SH-SY5Y (cell line): ENCODE measurements around the gene ADAMTSL4.

ENCODE experiments used
- GATA2 ChIP-seq: IDR thresholded peaks from 2 replicates; pipeline ENCODE4 v1.6.1; 2011; ENCODE audit warnings: mild to moderate bottlenecking, low read depth, low read length
- GATA3 ChIP-seq: IDR thresholded peaks from 2 replicates; pipeline ENCODE4 v1.6.1; 2011; ENCODE audit warnings: low read depth, mild to moderate bottlenecking, low read length, moderate library complexity

DNA sequence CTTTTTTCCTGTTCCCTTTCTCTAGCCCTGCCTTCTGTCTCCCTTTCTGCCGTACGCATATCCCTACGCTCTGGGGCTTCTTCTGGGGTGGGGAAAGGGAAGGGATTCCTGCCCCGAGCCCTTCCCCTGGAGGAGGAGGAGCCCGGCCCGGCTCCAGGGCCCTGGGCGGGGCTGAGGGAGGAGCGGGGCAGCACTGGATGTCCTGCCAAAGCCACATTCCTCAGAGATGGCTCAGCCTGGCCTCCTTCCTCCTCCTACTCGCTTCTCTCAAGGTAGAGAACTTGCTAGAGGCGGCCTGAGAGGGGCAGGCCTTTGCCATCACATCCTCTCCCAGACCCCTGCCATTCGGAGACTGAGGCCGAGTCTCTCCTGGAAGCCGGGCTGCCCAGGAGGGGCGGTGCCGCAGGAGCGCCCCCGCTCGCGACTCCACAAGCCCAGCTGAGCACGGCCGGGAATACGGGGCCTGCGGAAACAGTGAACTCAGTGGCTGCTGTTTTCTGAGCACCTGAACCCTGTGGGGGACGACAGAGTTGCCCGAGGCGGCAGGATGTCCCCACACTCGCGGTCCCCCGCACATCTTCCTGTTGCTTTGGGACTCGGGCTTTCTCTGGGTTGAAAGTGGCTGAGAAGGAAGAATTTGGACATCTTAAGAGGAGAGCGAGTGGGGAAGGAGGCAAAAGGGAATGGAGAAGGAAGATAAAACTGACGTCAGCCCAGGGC is 12.2 kb downstream of the ADAMTSL4 start:
- TF ChIP-seq GATA3, result no peak
- TF ChIP-seq GATA2, result no peak
